HEK293T (cell line): Measurements from ENCODE around the gene HK2.

ENCODE experiments used
- CTCF ChIA-PET: fragments of 350-600 bp; formaldehyde crosslinking; extraction: SDS; loops from one replicate; lab custom pipeline; 2021; ENCODE audit warnings: antibody characterized with exemption, inconsistent platforms; lab: Yijun Ruan, JAX
- POLR2A ChIA-PET: fragments of 350-600 bp; formaldehyde crosslinking; extraction: SDS; loops from one replicate; lab custom pipeline; 2020; ENCODE audit warnings: antibody characterized with exemption, inconsistent platforms; lab: Yijun Ruan, JAX
- DNase-seq: peaks from one replicate; pipeline ENCODE4 v3.0.0; 2012; ENCODE audit warnings: mixed read lengths; ENCODE audit errors: extremely low spot score
- ARNT ChIP-seq: fragments of 450-650 bp; IDR thresholded peaks from 2 replicates; pipeline ENCODE4 v1.6.1; 2017; ENCODE audit warnings: mild to moderate bottlenecking
- BHLHE40 ChIP-seq: fragments of 450-650 bp; IDR thresholded peaks from 2 replicates; pipeline ENCODE4 v1.6.1; 2016; ENCODE audit warnings: mild to moderate bottlenecking, moderate library complexity, borderline replicate concordance
- CTBP1 ChIP-seq: fragments of 450-650 bp; IDR thresholded peaks from 2 replicates; pipeline ENCODE4 v1.6.1; 2016; ENCODE audit warnings: borderline replicate concordance
- ELF4 ChIP-seq: fragments of 450-650 bp; IDR thresholded peaks from 2 replicates; pipeline ENCODE4 v1.6.1; 2017; ENCODE audit warnings: antibody characterized with exemption
- FOXA1 ChIP-seq: fragments of 450-650 bp; IDR thresholded peaks from 2 replicates; pipeline ENCODE4 v1.6.1; 2016; ENCODE audit warnings: mild to moderate bottlenecking
- FOXK2 ChIP-seq: fragments of 450-650 bp; IDR thresholded peaks from 2 replicates; pipeline ENCODE4 v1.6.1; 2016; ENCODE audit warnings: mild to moderate bottlenecking
- FOXM1 ChIP-seq: fragments of 450-650 bp; IDR thresholded peaks from 2 replicates; pipeline ENCODE4 v1.6.1; 2017; ENCODE audit warnings: mild to moderate bottlenecking, borderline replicate concordance
- HDGF ChIP-seq: fragments of 450-650 bp; IDR thresholded peaks from 2 replicates; pipeline ENCODE4 v1.6.1; 2017; ENCODE audit warnings: antibody characterized with exemption, borderline replicate concordance
- L3MBTL2 ChIP-seq: fragments of 450-650 bp; conservative IDR thresholded peaks from 2 replicates; pipeline ENCODE4 v1.6.1; 2016; ENCODE audit warnings: mild to moderate bottlenecking
- LEF1 ChIP-seq: fragments of 450-650 bp; IDR thresholded peaks from 2 replicates; pipeline ENCODE4 v1.6.1; 2017; ENCODE audit warnings: mild to moderate bottlenecking, borderline replicate concordance
- NFRKB ChIP-seq: fragments of 450-650 bp; IDR thresholded peaks from 2 replicates; pipeline ENCODE4 v1.6.1; 2016; ENCODE audit warnings: mild to moderate bottlenecking, moderate library complexity
- PKNOX1 ChIP-seq: fragments of 450-650 bp; IDR thresholded peaks from 2 replicates; pipeline ENCODE4 v1.6.1; 2016
- SP1 ChIP-seq: fragments of 450-650 bp; IDR thresholded peaks from 2 replicates; pipeline ENCODE4 v1.6.1; 2017
- SUZ12 ChIP-seq: fragments of 450-650 bp; IDR thresholded peaks from 2 replicates; pipeline ENCODE4 v1.6.1; 2016; ENCODE audit warnings: mild to moderate bottlenecking
- TARDBP ChIP-seq: fragments of 450-650 bp; IDR thresholded peaks from 2 replicates; pipeline ENCODE4 v1.6.1; 2016
- ZNF384 ChIP-seq: fragments of 450-650 bp; IDR thresholded peaks from 2 replicates; pipeline ENCODE4 v1.6.1; 2016

The HK2 gene

GRCh38 chr2:74843433-74843832 lies 9.5 kb downstream of the HK2 start:
- TF ChIP-seq SP1 (no peak), ELF4 (no peak), CTBP1 (no peak), PKNOX1 (no peak), ZNF384 (no peak), FOXM1 (no peak), TARDBP (no peak), NFRKB (no peak), ARNT (no peak), FOXA1 (no peak), SUZ12 (no peak), BHLHE40 (no peak), HDGF (no peak), LEF1 (no peak), L3MBTL2 (no peak), FOXK2 (no peak)
- ChIA-PET CTCF (no interaction called here), POLR2A (interaction anchor here (2.7 kb wide), 1 partner anchor 8 kb away, joined by 12 read pairs; no protein-coding TSS in a partner anchor)

GRCh38 chr2:74843899-74844298 lies 10.0 kb downstream of the HK2 start:
- TF ChIP-seq PKNOX1 (no peak), LEF1 (no peak), NFRKB (no peak), TARDBP (no peak), SUZ12 (no peak), L3MBTL2 (no peak), SP1 (no peak), FOXK2 (no peak), CTBP1 (no peak), ARNT (no peak), BHLHE40 (no peak), FOXM1 (no peak), HDGF (no peak), ZNF384 (no peak)
- DNase-seq, result no peak
- CTCF ChIA-PET, result no interaction called here
- POLR2A ChIA-PET, result interaction anchor here (2.7 kb wide), 1 partner anchor 9 kb away, joined by 12 read pairs; no protein-coding TSS in a partner anchor

More at GRCh38 chr2:74843433-74843832, 9.5 kb downstream of the HK2 start:
- no peak for DNase-seq

GRCh38 chr2:74844752-74845151 lies 10.8 kb downstream of the HK2 start:
- ChIA-PET CTCF (no interaction called here), POLR2A (interaction anchor here (2.7 kb wide), 1 partner anchor 9 kb away, joined by 12 read pairs; no protein-coding TSS in a partner anchor)
- DNase-seq, result no peak
- no peak for TF ChIP-seq BHLHE40
- no peak for TF ChIP-seq FOXK2
- TF ChIP-seq SP1, result no peak
- no peak for TF ChIP-seq ZNF384

- no peak for TF ChIP-seq PKNOX1
- TF ChIP-seq FOXA1, result no peak
- no peak for TF ChIP-seq BHLHE40
- no peak for TF ChIP-seq LEF1
- TF ChIP-seq SUZ12, result no peak
- TF ChIP-seq ELF4, result no peak
- no peak for TF ChIP-seq HDGF
- TF ChIP-seq TARDBP, result no peak
- no peak for TF ChIP-seq ARNT
- no peak for TF ChIP-seq FOXM1
- no peak for DNase-seq
- CTCF ChIA-PET, result no interaction called here
- POLR2A ChIA-PET, result interaction anchor here (2.7 kb wide), 1 partner anchor 10 kb away, joined by 12 read pairs; no protein-coding TSS in a partner anchor
These were observed 11.4 kb downstream of the HK2 start for GRCh38 chr2:74845217-74845751.

GRCh38 chr2:74845991-74846390 lies 12.1 kb downstream of the HK2 start:
- CTCF ChIA-PET, result no interaction called here
- POLR2A ChIA-PET, result interaction anchor here (2.7 kb wide), 1 partner anchor 11 kb away, joined by 12 read pairs; no protein-coding TSS in a partner anchor

GRCh38 chr2:74846481-74846880 lies 12.6 kb downstream of the HK2 start:
- ChIA-PET CTCF (interaction anchor here (1.2 kb wide), 1 partner anchor 9 kb away, joined by 3 read pairs; no protein-coding TSS in a partner anchor), POLR2A (no interaction called here)
- TF ChIP-seq SUZ12 (no peak), BHLHE40 (no peak), ARNT (no peak), PKNOX1 (no peak)
- DNase-seq, result no peak

More at GRCh38 chr2:74845991-74846390, 12.1 kb downstream of the HK2 start:
- TF ChIP-seq ZNF384, result no peak
- DNase-seq, result no peak
